Activated CD4-positive, alpha-beta memory T cell treated with anti-CD3 and anti-CD28 coated beads for 36 hours (primary cell): Measurements from ENCODE around the gene CEMIP. TPM values are rescaled to one million over a fixed set of nuclear protein-coding genes. Genes with fewer than 3 reads are reported as not detected.

ENCODE experiments used
- CTCF ChIA-PET: fragments of 350-600 bp; sonication (Branson Sonifier 250); formaldehyde crosslinking; loops from one replicate; lab custom pipeline; 2021; ENCODE audit warnings: antibody characterized with exemption, inconsistent platforms; lab: Charles Lee
- POLR2A ChIA-PET: fragments of 350-600 bp; sonication (Branson Sonifier 250); formaldehyde crosslinking; loops from one replicate; lab custom pipeline; 2021; ENCODE audit warnings: antibody characterized with exemption; lab: Charles Lee
- DNase-seq: peaks from one replicate; pipeline ENCODE4 v3.0.0-alpha.2; 2020
- H3K27ac Mint-ChIP-seq: one replicate; pipeline ENCODE4 v1.8.0; 2021; ENCODE audit warnings: mixed read lengths
- H3K27me3 Mint-ChIP-seq: one replicate; pipeline ENCODE4 v1.8.0; 2021; ENCODE audit warnings: mixed read lengths
- H3K36me3 Mint-ChIP-seq: one replicate; pipeline ENCODE4 v1.8.0; 2021; ENCODE audit warnings: mixed read lengths
- H3K4me1 Mint-ChIP-seq: one replicate; pipeline ENCODE4 v1.8.0; 2021; ENCODE audit warnings: low read depth, mixed read lengths
- H3K4me3 Mint-ChIP-seq: one replicate; pipeline ENCODE4 v1.8.0; 2021; ENCODE audit warnings: mild to moderate bottlenecking, mixed read lengths
- H3K9me3 Mint-ChIP-seq: one replicate; pipeline ENCODE4 v1.8.0; 2021; ENCODE audit warnings: mixed read lengths
- intact Hi-C: fragments of 100-400 bp; cut with micrococcal nuclease; formaldehyde crosslinking; loops from one replicate; pipeline ENCODE4 v1.15.1; 2023
- total RNA-seq, 2 experiments: library from RNA; stranded (reverse); gene quantifications; one replicate each; pipeline ENCODE4 v1.2.3, GENCODE V29; 2021

Gene CEMIP
- total RNA-seq, 2 experiments from 2014 or later, result 0.07 TPM; not detected in 1

DNA sequence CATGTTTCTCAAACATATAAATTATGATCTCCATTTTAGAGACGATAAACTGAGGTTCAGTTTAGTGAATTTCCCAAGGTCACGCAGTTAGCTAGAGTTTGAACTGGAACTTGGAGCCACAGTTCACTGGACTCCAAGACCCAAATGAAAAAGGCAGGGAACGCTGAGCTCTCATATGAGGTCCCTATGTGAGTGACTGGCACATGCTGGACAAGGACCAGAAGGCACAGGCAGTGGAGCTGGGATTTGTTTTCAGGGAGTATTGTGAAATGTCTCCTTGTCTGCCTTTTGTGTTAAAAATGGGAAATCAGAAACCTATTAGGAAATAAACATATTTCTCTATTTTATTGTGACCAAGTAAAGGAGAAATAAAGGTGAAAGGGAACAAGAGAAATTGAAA lies 147.0 kb downstream of the CEMIP start:
- H3K27me3 Mint-ChIP-seq, result no peaks in the 10 kb centered on the region
- no peak overlapping the region for H3K4me3 Mint-ChIP-seq
- no peak for DNase-seq
- H3K27ac Mint-ChIP-seq, result no peak overlapping the region
- peaks cover 11% of the 10 kb centered on the region for H3K4me1 Mint-ChIP-seq
- ChIA-PET CTCF (no interaction called here), POLR2A (no interaction called here)
- intact Hi-C loops, result no loop called here
- H3K36me3 Mint-ChIP-seq, result peaks cover 4% of the 10 kb centered on the region
- no peaks in the 10 kb centered on the region for H3K9me3 Mint-ChIP-seq

- intact Hi-C loops, result no loop called here
- H3K9me3 Mint-ChIP-seq, result no peaks in the 10 kb centered on the region
- H3K4me3 Mint-ChIP-seq, result no peak overlapping the region
- peaks cover 4% of the 10 kb centered on the region for H3K36me3 Mint-ChIP-seq
- no peak overlapping the region for H3K27ac Mint-ChIP-seq
- H3K4me1 Mint-ChIP-seq, result no peaks in the 10 kb centered on the region
- H3K27me3 Mint-ChIP-seq, result no peaks in the 10 kb centered on the region
- no peak for DNase-seq
- ChIA-PET CTCF (no interaction called here), POLR2A (no interaction called here)
Observed at GRCh38 chr15:80929225-80929624, 150.1 kb downstream of the CEMIP start.

- POLR2A ChIA-PET, result no interaction called here
- intact Hi-C loops, result no loop called here
- Mint-ChIP-seq H3K4me1 (no peaks in the 10 kb centered on the region), H3K27ac (no peak overlapping the region), H3K4me3 (no peak overlapping the region), H3K9me3 (no peaks in the 10 kb centered on the region), H3K36me3 (peaks cover 4% of the 10 kb centered on the region), H3K27me3 (no peaks in the 10 kb centered on the region)
- CTCF ChIA-PET, result no interaction called here
- no peak for DNase-seq
Observed at GRCh38 chr15:80929689-80930088, 150.5 kb downstream of the CEMIP start.

GRCh38 chr15:80931191-80931590 lies 152.0 kb downstream of the CEMIP start:
- POLR2A ChIA-PET, result no interaction called here
- Mint-ChIP-seq H3K9me3 (no peaks in the 10 kb centered on the region), H3K36me3 (peaks cover 4% of the 10 kb centered on the region), H3K4me1 (no peaks in the 10 kb centered on the region), H3K27ac (no peak overlapping the region), H3K27me3 (no peaks in the 10 kb centered on the region), H3K4me3 (no peak overlapping the region)
- CTCF ChIA-PET, result no interaction called here
- intact Hi-C loops, result no loop called here
- no peak for DNase-seq

DNA sequence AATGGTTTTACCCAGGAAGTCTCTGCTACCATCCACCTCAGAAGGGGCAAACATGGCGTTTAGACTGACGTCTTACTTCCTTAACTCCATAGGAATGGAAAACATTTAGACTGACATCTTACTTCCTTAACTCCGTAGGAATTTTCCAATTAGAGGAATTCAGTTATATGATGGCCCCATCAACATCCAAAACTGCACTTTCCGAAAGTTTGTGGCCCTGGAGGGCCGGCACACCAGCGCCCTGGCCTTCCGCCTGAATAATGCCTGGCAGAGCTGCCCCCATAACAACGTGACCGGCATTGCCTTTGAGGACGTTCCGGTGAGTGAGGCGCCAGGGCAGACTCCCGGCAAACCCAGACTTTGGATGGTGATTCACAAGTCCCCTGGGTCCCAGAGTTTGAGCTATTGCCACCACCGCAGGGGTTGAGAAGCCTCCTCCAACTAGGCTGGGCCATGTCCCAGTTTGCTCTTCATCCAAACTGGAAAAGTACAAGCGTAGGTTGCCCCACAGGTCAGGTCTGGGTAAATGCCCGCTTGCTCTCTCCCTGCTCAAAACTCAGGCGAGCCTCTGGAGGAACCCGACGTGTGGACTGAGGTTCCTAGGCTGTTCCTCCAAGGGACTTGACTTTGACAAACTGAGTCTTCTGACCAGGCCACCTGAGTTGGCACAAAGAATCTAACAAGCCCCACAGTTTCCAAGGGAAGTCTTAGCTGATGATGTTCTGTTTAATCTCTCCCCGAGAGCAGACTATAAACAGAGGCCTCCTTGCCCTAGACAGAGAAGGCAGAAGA lies 152.7 kb downstream of the CEMIP start:
- no peak overlapping the region for H3K27ac Mint-ChIP-seq
- intact Hi-C loops, result no loop called here
- H3K4me1 Mint-ChIP-seq, result no peaks in the 10 kb centered on the region
- DNase-seq, result no peak
- H3K9me3 Mint-ChIP-seq, result no peaks in the 10 kb centered on the region
- no peak overlapping the region for H3K4me3 Mint-ChIP-seq
- CTCF ChIA-PET, result no interaction called here
- H3K27me3 Mint-ChIP-seq, result no peaks in the 10 kb centered on the region
- H3K36me3 Mint-ChIP-seq, result peaks cover 4% of the 10 kb centered on the region
- POLR2A ChIA-PET, result no interaction called here

GRCh38 chr15:80932513-80932815 lies 153.3 kb downstream of the CEMIP start:
- intact Hi-C loops, result no loop called here
- no peak overlapping the region for H3K27ac Mint-ChIP-seq
- no peak overlapping the region for H3K4me3 Mint-ChIP-seq
- CTCF ChIA-PET, result no interaction called here
- no peaks in the 10 kb centered on the region for H3K9me3 Mint-ChIP-seq
- no peak for DNase-seq
- H3K27me3 Mint-ChIP-seq, result no peaks in the 10 kb centered on the region
- no peaks in the 10 kb centered on the region for H3K4me1 Mint-ChIP-seq
- POLR2A ChIA-PET, result no interaction called here
- peaks cover 4% of the 10 kb centered on the region for H3K36me3 Mint-ChIP-seq

GRCh38 chr15:80932989-80933388 lies 153.8 kb downstream of the CEMIP start:
- POLR2A ChIA-PET, result no interaction called here
- intact Hi-C loops, result no loop called here
- CTCF ChIA-PET, result no interaction called here
- Mint-ChIP-seq H3K9me3 (no peaks in the 10 kb centered on the region), H3K4me1 (no peaks in the 10 kb centered on the region), H3K4me3 (no peak overlapping the region), H3K36me3 (peaks cover 4% of the 10 kb centered on the region), H3K27ac (no peak overlapping the region), H3K27me3 (no peaks in the 10 kb centered on the region)
- no peak for DNase-seq

DNA sequence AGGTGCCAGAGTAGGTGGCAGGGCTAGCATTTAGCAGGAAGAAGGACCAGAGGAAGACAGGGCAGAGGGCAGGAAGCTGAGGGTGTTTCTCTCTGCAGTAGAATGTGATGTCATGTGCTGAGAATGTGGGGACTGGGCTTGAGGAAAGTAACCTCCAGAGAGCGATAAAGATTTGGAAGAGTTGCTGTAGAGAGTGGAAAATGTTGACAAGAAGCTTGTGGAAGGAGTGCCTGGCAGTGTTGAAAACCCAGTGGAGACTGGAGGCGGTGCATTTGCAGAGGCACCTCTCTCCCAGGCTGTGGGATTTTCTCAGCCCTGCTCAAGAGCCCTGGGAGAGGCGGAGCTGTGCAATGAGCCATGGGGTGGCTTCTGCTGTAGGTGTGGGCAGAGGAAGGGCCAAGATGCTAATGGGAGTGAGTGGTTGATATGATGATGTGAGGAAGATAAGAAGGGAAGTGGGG lies 155.6 kb downstream of the CEMIP start:
- POLR2A ChIA-PET, result no interaction called here

GRCh38 chr15:80936288-80937078 lies 157.3 kb downstream of the CEMIP start:
- ChIA-PET POLR2A (no interaction called here), CTCF (interaction anchor here (0.8 kb wide), 1 partner anchor 39 kb away, joined by 3 read pairs; no protein-coding TSS in a partner anchor)
- no peaks in the 10 kb centered on the region for H3K9me3 Mint-ChIP-seq
- no peak overlapping the region for H3K4me3 Mint-ChIP-seq
- no peak for DNase-seq
- no peak overlapping the region for H3K27ac Mint-ChIP-seq
- intact Hi-C loops, result no loop called here
- no peaks in the 10 kb centered on the region for H3K4me1 Mint-ChIP-seq
- H3K27me3 Mint-ChIP-seq, result no peaks in the 10 kb centered on the region
- peaks cover 3% of the 10 kb centered on the region for H3K36me3 Mint-ChIP-seq

More for the DNA sequence above, 155.6 kb downstream of the CEMIP start:
- Mint-ChIP-seq H3K4me1 (no peaks in the 10 kb centered on the region), H3K4me3 (no peak overlapping the region), H3K27ac (no peak overlapping the region), H3K9me3 (no peaks in the 10 kb centered on the region), H3K36me3 (no peaks in the 10 kb centered on the region), H3K27me3 (no peaks in the 10 kb centered on the region)
- CTCF ChIA-PET, result interaction anchor here (0.8 kb wide), 1 partner anchor 13 kb away, joined by 3 read pairs; no protein-coding TSS in a partner anchor
- no peak for DNase-seq
- intact Hi-C loops, result no loop called here

DNA sequence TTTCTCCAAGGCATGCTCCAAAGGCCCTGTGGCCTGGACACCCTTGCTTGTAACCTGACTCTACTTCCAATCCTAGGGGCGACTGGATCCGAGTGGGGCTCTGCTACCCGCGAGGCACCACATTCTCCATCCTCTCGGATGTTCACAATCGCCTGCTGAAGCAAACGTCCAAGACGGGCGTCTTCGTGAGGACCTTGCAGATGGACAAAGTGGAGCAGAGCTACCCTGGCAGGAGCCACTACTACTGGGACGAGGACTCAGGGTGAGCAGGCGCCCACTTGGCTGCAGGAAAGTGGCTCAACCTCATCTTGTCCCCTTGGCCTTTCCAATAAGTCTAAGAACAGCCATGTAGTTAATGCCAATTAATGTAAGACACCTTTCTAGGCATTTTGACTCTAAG lies 158.5 kb downstream of the CEMIP start:
- Mint-ChIP-seq H3K4me3 (no peak overlapping the region), H3K36me3 (peaks cover 8% of the 10 kb centered on the region), H3K27ac (no peak overlapping the region), H3K27me3 (no peaks in the 10 kb centered on the region), H3K9me3 (no peaks in the 10 kb centered on the region), H3K4me1 (no peaks in the 10 kb centered on the region)
- intact Hi-C loops, result no loop called here
- CTCF ChIA-PET, result interaction anchor here (3.9 kb wide), 1 partner anchor 32 kb away, joined by 16 read pairs; no protein-coding TSS in a partner anchor
- DNase-seq, result no peak
- POLR2A ChIA-PET, result no interaction called here

DNA sequence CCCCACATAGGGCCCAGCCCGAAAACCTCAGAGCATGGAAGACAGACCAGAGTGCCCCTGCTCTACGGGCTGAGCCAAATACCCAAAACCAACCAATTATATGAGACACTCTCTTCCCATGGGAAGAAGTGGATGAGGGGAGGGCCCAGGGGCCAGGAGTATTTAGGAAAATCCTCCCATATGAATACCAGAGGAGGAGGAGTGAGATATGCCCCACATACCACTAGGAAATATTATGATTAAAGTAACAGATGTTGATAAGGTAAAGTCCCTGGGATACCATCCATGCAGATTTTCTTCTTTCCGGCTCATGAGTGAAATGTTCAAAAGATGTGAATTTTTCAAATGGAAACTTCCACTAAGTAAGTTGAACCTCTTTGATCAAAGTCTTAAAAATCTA lies 160.0 kb downstream of the CEMIP start:
- no peaks in the 10 kb centered on the region for H3K4me1 Mint-ChIP-seq
- intact Hi-C loops, result no loop called here
- no peaks in the 10 kb centered on the region for H3K9me3 Mint-ChIP-seq
- no peak for DNase-seq
- no peaks in the 10 kb centered on the region for H3K27me3 Mint-ChIP-seq
- no peak overlapping the region for H3K4me3 Mint-ChIP-seq
- POLR2A ChIA-PET, result no interaction called here
- H3K36me3 Mint-ChIP-seq, result peaks cover 15% of the 10 kb centered on the region
- H3K27ac Mint-ChIP-seq, result no peak overlapping the region
- CTCF ChIA-PET, result interaction anchor here (3.9 kb wide), 1 partner anchor 30 kb away, joined by 16 read pairs; no protein-coding TSS in a partner anchor

DNA sequence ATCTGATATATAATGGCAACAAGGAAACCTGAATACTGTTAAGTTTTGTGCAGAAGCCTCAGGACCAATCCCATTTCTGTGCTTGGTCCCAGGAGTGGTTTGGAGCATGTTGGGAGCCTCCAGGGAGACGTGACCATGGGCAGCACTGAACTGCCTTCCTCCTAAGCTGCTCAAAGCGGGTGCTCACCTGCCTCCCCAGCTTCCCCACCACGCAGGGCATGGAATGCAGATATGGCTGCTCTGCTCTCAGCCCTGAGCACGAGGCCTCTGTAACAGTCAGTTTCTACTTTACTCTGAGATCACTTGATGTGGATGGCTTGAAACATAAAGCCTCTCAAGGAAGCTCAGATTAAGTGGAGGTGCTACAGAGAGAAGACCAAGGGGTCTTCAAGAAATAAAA lies 161.2 kb downstream of the CEMIP start:
- Mint-ChIP-seq H3K27ac (no peak overlapping the region), H3K36me3 (peaks cover 18% of the 10 kb centered on the region), H3K27me3 (no peaks in the 10 kb centered on the region), H3K4me1 (no peaks in the 10 kb centered on the region), H3K4me3 (no peak overlapping the region), H3K9me3 (no peaks in the 10 kb centered on the region)
- ChIA-PET POLR2A (no interaction called here), CTCF (interaction anchor here (3.9 kb wide), 1 partner anchor 29 kb away, joined by 16 read pairs; no protein-coding TSS in a partner anchor)
- intact Hi-C loops, result no loop called here
- DNase-seq, result no peak
